ENCODE measurements around the gene NDUFB10.
"Not testable (repeated sequence)": the region's sequence is repeated elsewhere in the genome, so short reads cannot be mapped to it uniquely, and the experiment has no call there.

The NDUFB10 gene

DNA sequence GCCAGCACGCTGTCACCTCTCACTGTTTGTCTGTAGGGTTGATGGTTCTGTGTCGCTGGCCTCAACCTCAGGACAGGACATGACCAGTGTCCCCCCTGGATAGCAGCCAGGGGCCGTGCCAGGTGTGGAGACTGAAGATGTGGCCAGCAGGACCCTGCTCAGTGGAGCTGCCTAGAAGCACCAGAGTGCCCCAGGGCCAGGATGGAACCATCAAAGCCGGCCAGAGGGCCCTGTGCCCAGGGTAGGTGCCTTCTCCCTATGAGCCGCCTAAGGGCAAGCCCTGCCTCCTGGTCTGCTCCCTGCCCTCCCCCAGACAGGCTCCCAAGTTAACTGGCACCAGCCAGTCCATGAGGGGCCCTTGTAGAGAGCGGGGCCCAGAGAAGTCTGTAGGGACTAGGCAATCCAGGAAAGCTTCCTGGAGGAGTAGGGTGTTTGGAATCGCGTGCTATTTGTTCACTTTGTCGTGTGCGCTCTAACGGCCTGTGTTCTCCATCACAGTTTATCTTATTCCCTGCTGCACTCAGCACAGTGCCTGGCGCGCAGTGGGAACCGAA is 546 bp upstream of the NDUFB10 start:
- FAIRE-seq (no peak), DNase-seq (ENCODE audit: insufficient read length) (no peak)
- TF ChIP-seq POLR2AphosphoS5 (IDR thresholded peaks at IDR 0.05; ENCODE audit: low read depth, low read length) (no peak), TAF1 (IDR thresholded peaks at IDR 0.05; ENCODE audit: borderline replicate concordance, low read depth, low read length) (no peak), POLR2A (IDR thresholded peaks at IDR 0.05; ENCODE audit: low read depth, low read length) (no peak)

DNA sequence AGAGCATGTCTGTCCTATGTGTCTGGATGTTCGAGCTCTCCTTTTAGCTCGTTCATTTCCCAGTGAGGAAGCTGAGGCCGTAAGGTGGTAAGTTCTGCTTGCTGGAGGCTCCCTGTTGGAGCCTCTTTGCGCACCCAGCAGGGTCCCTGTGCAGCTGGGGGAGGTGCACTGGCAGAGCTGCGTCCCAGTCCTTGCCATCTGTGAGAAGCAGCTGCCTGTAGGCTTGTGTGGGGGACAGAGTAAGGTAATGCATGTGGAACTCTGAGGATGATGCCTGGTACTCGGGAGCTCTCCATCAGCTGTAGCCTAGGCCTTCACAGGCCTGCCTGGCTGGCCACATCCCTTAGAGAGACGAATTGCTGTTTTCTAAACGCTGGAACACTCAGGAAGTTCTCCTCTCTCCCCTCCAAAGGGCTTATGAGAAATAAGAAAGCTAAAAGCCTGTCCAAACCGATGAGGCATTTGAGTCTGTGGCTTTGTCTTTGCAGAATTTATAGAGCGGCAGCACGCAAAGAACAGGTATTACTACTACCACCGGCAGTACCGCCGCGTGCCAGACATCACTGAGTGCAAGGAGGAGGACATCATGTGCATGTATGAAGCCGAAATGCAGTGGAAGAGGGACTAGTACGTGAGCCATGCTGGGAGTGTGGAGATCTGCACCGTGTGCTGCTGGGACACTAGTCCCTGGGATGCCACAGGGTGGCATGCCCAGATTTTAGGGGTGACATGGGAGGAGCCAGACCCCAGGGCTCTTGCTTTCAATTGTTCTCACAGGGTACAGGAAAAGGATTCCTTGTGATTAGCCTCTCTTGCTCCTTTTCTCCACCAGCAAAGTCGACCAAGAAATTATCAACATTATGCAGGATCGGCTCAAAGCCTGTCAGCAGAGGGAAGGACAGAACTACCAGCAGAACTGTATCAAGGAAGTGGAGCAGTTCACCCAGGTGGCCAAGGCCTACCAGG is 1.6 kb downstream of the NDUFB10 start:
- DNase-seq (ENCODE audit: insufficient read length) (no peak), FAIRE-seq (peak; percentile 53)
- TF ChIP-seq POLR2A (IDR thresholded peaks at IDR 0.05; ENCODE audit: low read depth, low read length) (peak; percentile 91), POLR2AphosphoS5 (IDR thresholded peaks at IDR 0.05; ENCODE audit: low read depth, low read length) (peak; percentile 98), TAF1 (IDR thresholded peaks at IDR 0.05; ENCODE audit: borderline replicate concordance, low read depth, low read length) (no peak)

DNA sequence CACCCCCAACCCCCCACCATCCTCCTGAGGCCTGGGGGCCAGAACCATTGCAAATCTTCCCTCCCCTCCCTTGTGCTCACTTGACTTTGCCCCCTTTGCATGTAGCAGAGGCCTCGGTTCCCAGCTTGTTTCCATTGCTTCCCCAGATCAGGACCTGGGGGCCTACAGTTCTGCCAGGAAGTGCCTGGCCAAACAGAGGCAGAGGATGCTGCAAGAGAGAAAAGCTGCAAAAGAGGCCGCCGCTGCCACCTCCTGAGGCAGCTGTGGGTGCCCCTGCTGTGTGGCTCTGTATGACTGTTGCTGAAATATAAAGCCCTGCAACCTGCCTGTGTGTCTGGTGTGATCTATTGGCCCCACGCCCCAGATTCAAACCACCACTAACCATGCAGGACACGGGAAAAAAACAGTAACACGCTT is 2.3 kb downstream of the NDUFB10 start:
- DNase-seq (ENCODE audit: insufficient read length), result no peak
- FAIRE-seq, result no peak
- TF ChIP-seq TAF1 (IDR thresholded peaks at IDR 0.05; ENCODE audit: borderline replicate concordance, low read depth, low read length) (no peak), POLR2AphosphoS5 (IDR thresholded peaks at IDR 0.05; ENCODE audit: low read depth, low read length) (no peak), POLR2A (IDR thresholded peaks at IDR 0.05; ENCODE audit: low read depth, low read length) (no peak)

- not testable (repeated sequence) for FAIRE-seq; DNase-seq (ENCODE audit: insufficient read length)
- peak; percentile 56; the same call in 1 of the 2 replicates for TF ChIP-seq POLR2AphosphoS5 (IDR thresholded peaks at IDR 0.05; ENCODE audit: low read depth, low read length)
- TF ChIP-seq POLR2A (IDR thresholded peaks at IDR 0.05; ENCODE audit: low read depth, low read length), result peak; percentile 71; the same call in 1 of the 2 replicates
Observed at GRCh38 chr16:1962161-1963153, 3.1 kb downstream of the NDUFB10 start.

- peak; percentile 72 for TF ChIP-seq POLR2AphosphoS5 (IDR thresholded peaks at IDR 0.05; ENCODE audit: low read depth, low read length)
- no peak for TF ChIP-seq TAF1 (IDR thresholded peaks at IDR 0.05; ENCODE audit: borderline replicate concordance, low read depth, low read length)
- peak; percentile 71 for TF ChIP-seq POLR2A (IDR thresholded peaks at IDR 0.05; ENCODE audit: low read depth, low read length)
- no peak for DNase-seq (ENCODE audit: insufficient read length)
- peak; percentile 71 for FAIRE-seq
Observed at GRCh38 chr16:1963806-1964505, 4.6 kb downstream of the NDUFB10 start.

GRCh38 chr16:1964506-1965395 is 5.4 kb downstream of the NDUFB10 start, which contains the start of gene RPS2:
RPS2 (minus strand) TSS chr16:1964826; CDS start chr16:1964625, 201 bp downstream.
- peak; percentile 92 for FAIRE-seq
- peak; percentile 100 for TF ChIP-seq POLR2A (IDR thresholded peaks at IDR 0.05; ENCODE audit: low read depth, low read length)
- TF ChIP-seq POLR2AphosphoS5 (IDR thresholded peaks at IDR 0.05; ENCODE audit: low read depth, low read length), result peak; percentile 100
- peak; percentile 99 for TF ChIP-seq TAF1 (IDR thresholded peaks at IDR 0.05; ENCODE audit: borderline replicate concordance, low read depth, low read length)
- peak; percentile 100 for DNase-seq (ENCODE audit: insufficient read length)

- no peak for FAIRE-seq
- DNase-seq (ENCODE audit: insufficient read length), result no peak
- TF ChIP-seq TAF1 (IDR thresholded peaks at IDR 0.05; ENCODE audit: borderline replicate concordance, low read depth, low read length) (no peak), POLR2A (IDR thresholded peaks at IDR 0.05; ENCODE audit: low read depth, low read length) (0 out of 2 replicates have a peak, but pooled peaks have one; percentile 1), POLR2AphosphoS5 (IDR thresholded peaks at IDR 0.05; ENCODE audit: low read depth, low read length) (no peak)
Observed at GRCh38 chr16:1965396-1966001, 6.2 kb downstream of the NDUFB10 start.

- TF ChIP-seq POLR2AphosphoS5 (IDR thresholded peaks at IDR 0.05; ENCODE audit: low read depth, low read length) (no peak), POLR2A (IDR thresholded peaks at IDR 0.05; ENCODE audit: low read depth, low read length) (no peak), TAF1 (IDR thresholded peaks at IDR 0.05; ENCODE audit: borderline replicate concordance, low read depth, low read length) (no peak)
- FAIRE-seq, result no peak
- DNase-seq (ENCODE audit: insufficient read length), result no peak
Observed at GRCh38 chr16:1966460-1966859, 7.1 kb downstream of the NDUFB10 start, which contains the start of gene RNF151. RNF151 (plus strand) TSS chr16:1966856; CDS start chr16:1966882, 26 bp downstream.
